Embryonic facial prominence (tissue), 1 donor: ENCODE data around the gene GALNT7.
"Not testable (repeated sequence)": the region's sequence is repeated elsewhere in the genome, so short reads cannot be mapped to it uniquely, and the experiment has no call there.

Experiments
- DNase-seq: peaks from one replicate; pipeline ENCODE4 v3.0.0-alpha.2; 2016; ENCODE audit errors: extremely low spot score

Gene GALNT7, protein sequence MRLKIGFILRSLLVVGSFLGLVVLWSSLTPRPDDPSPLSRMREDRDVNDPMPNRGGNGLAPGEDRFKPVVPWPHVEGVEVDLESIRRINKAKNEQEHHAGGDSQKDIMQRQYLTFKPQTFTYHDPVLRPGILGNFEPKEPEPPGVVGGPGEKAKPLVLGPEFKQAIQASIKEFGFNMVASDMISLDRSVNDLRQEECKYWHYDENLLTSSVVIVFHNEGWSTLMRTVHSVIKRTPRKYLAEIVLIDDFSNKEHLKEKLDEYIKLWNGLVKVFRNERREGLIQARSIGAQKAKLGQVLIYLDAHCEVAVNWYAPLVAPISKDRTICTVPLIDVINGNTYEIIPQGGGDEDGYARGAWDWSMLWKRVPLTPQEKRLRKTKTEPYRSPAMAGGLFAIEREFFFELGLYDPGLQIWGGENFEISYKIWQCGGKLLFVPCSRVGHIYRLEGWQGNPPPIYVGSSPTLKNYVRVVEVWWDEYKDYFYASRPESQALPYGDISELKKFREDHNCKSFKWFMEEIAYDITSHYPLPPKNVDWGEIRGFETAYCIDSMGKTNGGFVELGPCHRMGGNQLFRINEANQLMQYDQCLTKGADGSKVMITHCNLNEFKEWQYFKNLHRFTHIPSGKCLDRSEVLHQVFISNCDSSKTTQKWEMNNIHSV

GRCh38 chr4:173168396-173169177 is at the start of gene GALNT7:
GALNT7 (plus strand) TSS chr4:173168811; CDS start chr4:173168836, 25 bp downstream.
- DNase-seq, result peak; percentile 68

DNA sequence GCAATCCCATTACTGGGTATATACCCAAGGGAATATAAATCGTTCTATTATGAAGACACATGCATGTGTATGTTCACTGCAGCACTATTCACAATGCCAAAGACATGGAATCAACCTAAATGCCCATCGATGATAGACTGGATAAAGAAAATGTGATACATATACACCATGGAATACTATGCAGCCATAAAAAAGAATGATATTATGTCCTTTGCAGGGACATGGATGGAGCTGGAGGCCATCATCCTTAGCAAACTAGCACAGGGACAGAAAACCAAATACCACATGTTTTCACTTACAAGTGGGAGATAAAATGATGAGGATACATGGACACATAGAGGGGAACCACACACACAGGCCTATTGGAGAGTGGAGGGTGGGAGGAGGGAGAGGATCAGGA is 49.8 kb upstream of the GALNT7 start:
- DNase-seq, result not testable (repeated sequence)

DNA sequence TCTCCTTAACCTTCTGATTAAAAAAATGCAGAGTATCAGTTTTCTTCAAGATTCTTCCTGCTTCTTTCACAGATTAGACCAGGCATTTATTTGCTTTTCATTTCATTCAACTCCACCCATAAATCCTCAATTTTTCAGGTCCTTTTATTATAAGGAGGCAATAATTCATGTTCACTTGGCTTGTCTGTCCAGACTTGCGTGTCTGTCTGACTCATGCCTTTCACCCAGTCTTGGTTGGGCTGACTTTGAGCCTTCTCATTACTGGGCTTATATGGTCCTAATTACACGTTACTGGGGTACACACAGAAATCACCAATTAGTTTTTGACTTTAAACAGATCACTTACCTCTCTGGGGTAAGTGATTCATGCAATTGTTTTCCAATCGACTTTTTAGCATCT is 48.8 kb upstream of the GALNT7 start:
- DNase-seq, result no peak

- no peak for DNase-seq
These were observed 47.5 kb upstream of the GALNT7 start for GRCh38 chr4:173121076-173121561.

- no peak for DNase-seq
These were observed 44.3 kb upstream of the GALNT7 start for GRCh38 chr4:173124209-173124865.

- DNase-seq, result no peak
These were observed 43.3 kb upstream of the GALNT7 start for GRCh38 chr4:173125216-173125812.

GRCh38 chr4:173128199-173128890 is 40.3 kb upstream of the GALNT7 start:
- no peak for DNase-seq

DNA sequence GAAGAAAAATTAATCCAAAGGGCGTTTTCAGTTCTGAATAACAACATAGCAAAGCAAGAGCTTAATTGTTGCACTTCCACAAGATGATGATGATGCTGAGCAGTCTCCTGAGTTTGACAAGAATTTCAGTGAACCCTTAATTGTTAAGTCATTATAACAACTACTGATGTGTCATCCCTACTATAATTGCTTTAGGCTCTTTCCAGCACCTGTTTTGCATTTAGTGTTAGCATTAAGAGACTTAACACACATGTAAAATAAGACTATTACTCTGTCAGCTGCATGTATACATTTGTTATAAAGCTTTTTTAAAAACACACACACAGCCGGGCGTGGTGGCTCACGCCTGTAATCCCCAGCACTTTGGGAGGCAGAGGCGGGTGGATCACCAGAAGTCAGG is 37.9 kb upstream of the GALNT7 start:
- no peak for DNase-seq

- no peak for DNase-seq
These were observed 34.2 kb upstream of the GALNT7 start for GRCh38 chr4:173134426-173134825.

GRCh38 chr4:173135241-173135847 is 33.3 kb upstream of the GALNT7 start:
- no peak for DNase-seq

GRCh38 chr4:173138624-173139023 is 30.0 kb upstream of the GALNT7 start:
- no peak for DNase-seq

GRCh38 chr4:173139561-173139960 is 29.1 kb upstream of the GALNT7 start:
- no peak for DNase-seq

DNA sequence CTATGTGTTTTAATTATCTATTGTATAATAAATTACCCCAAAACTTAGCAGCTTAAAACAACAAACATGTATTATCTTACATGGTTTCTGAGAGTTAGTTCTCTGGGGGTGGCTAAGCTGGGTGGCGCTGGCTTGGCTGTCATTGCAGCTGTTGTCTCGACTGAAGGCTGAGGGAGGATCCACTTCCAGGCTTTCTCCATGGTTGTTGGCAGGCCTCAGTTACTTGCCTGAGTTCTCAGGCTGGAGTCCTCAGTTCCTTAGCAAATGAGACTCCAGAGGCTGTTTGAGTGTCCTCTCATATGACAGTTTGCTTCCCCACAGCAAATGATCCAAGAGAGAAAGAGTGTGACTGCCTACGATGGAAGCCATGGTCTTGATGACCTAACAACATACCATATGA is 23.5 kb upstream of the GALNT7 start:
- DNase-seq, result no peak

DNA sequence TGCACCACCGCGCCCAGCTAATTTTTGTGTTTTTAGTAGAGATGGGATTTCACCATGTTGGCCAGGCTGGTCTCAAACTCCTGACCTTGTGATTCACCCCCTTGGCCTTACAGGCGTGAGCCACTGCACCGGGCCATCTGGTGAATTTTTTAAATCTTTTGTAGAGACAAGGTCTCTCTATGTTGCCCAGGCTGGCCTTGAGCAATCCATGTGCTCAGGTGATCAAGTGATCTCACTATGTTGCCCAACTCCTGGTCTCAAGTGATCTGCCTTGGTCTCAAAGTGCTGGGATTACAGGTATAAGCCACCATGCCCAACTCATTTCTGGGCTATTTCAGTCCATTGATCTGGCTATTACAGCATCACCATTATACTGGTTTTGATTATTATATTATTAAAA is 22.2 kb upstream of the GALNT7 start:
- DNase-seq, result no peak

GRCh38 chr4:173151496-173151895 is 17.1 kb upstream of the GALNT7 start:
- DNase-seq, result no peak

DNA sequence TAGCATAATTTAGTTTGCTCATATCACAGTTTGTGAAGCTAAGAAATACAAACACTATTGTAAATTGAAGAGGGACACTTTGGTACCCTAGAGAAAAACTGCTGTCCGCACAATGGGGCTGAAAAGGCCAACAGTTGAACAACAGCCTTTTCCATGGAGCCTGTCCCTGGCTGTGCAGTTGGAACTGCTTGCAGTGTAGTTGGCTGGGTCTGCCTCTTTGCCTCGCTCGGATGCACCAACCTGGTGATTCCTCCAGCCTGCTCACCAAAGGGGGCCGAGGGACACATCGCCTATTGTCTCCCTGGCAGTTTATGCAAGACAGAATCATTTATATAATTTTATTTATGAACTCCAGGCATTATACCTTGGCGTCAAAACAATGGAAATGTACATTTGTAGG is 16.5 kb upstream of the GALNT7 start:
- no peak for DNase-seq

DNA sequence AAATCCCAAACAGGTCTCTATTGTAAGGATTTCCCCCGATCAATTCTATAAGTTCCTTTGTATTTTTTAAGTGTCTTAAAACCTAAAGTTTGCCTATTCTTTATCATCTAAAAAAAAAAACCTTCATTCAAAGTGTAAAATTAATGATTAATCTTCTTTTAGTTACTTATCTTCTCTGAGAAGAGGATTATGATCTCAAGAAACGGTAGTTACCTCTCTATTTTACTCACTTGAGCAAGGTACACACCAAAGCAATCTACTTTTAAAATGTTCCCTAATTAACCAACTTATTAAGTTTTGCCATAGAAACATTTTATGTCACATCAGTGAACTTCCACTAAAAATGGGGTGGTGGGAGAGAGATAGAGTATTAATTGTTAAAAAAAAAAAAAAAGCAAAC is 15.2 kb upstream of the GALNT7 start:
- DNase-seq, result no peak

DNA sequence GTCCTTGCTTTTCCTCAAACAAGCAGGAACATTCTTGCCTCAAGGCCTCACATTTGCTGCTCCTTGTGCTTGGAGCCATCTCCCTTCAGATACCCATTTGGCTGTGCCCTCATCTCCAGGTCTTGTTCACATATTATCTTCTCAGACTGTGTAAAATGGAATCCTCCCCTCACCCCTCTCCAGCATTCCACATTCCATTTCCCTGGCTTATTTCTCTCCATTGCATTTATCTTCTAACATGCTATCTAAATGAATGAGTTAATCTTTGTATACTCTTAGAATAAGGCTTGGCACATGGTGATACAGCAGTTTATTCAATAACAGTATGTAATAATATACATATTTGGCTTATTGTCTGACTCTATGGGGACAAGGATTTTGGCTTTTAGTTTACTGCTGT is 8.8 kb upstream of the GALNT7 start:
- no peak for DNase-seq

DNA sequence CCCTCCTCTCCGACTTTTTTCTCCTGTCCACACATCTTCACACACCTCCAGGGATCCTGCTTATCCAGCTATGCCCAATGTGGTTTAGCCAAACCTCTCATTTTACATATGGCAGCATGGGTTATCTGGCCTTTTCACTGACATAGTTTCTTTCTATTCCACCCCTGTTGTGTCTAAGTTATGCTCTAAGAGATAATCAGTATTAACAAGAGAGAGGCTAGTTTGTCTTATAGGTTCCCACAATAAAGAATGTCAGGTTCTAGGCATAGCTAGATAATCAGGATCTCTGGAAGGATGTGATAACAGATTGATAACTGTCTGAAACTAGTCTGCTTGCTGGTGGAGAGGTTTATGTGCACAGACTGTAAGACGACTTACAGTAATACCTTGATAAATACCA is 7.7 kb upstream of the GALNT7 start:
- no peak for DNase-seq

- no peak for DNase-seq
These were observed 7.3 kb upstream of the GALNT7 start for GRCh38 chr4:173161311-173161710.
